GM23248 (cell line): ENCODE results near the gene C2orf49. TPM values are rescaled to one million over a fixed set of nuclear protein-coding genes. Genes with fewer than 3 reads are reported as not detected.

Experiments used
- DNase-seq: peaks from one replicate; pipeline ENCODE4 v3.0.0-alpha.2; 2015
- H2AFZ ChIP-seq: fragments of 200-600 bp; sonication (generic); 2 replicates; pipeline ENCODE4 v1.6.1; 2016; ENCODE audit warnings: antibody characterized with exemption
- H3F3A ChIP-seq: fragments of 200-600 bp; sonication (generic); 2 replicates; pipeline ENCODE4 v1.6.1; 2016; ENCODE audit warnings: mild to moderate bottlenecking, antibody characterized with exemption, mixed run types; ENCODE audit not compliant: insufficient read depth
- H3K27ac ChIP-seq: fragments of 200-600 bp; sonication (generic); 2 replicates; pipeline ENCODE4 v1.5.1; 2016; ENCODE audit warnings: mild to moderate bottlenecking
- H3K27me3 ChIP-seq: fragments of 200-600 bp; sonication (generic); replicated peaks from 2 replicates; pipeline ENCODE4 v1.6.1; 2016; ENCODE audit warnings: mild to moderate bottlenecking; ENCODE audit not compliant: insufficient read depth
- H3K36me3 ChIP-seq: fragments of 200-600 bp; sonication (generic); 2 replicates; pipeline ENCODE4 v1.6.1; 2016; ENCODE audit warnings: low read depth, mild to moderate bottlenecking
- H3K4me1 ChIP-seq: fragments of 200-600 bp; sonication (generic); 2 replicates; pipeline ENCODE4 v1.6.1; 2016; ENCODE audit warnings: mild to moderate bottlenecking; ENCODE audit not compliant: insufficient read depth
- H3K4me2 ChIP-seq: fragments of 200-600 bp; sonication (generic); one replicate; pipeline ENCODE4 v1.6.1; 2016; ENCODE audit warnings: mild to moderate bottlenecking; ENCODE audit not compliant: unreplicated experiment
- H3K4me3 ChIP-seq: fragments of 200-600 bp; sonication (generic); 2 replicates; pipeline ENCODE4 v1.5.1; 2016; ENCODE audit warnings: mild to moderate bottlenecking
- H3K79me2 ChIP-seq: fragments of 200-600 bp; sonication (generic); 2 replicates; pipeline ENCODE4 v1.6.1; 2016; ENCODE audit warnings: mild to moderate bottlenecking; ENCODE audit not compliant: insufficient read depth
- H3K9ac ChIP-seq: fragments of 200-600 bp; sonication (generic); 2 replicates; pipeline ENCODE4 v1.6.1; 2016; ENCODE audit warnings: mild to moderate bottlenecking
- H3K9me2 ChIP-seq: fragments of 200-600 bp; sonication (generic); 2 replicates; pipeline ENCODE4 v1.6.1; 2016; ENCODE audit warnings: mixed run types, mild to moderate bottlenecking, moderate library complexity; ENCODE audit not compliant: insufficient read depth
- H3K9me3 ChIP-seq: fragments of 200-600 bp; sonication (generic); one replicate; pipeline ENCODE4 v1.6.1; 2017; ENCODE audit warnings: low read depth
- H4K20me1 ChIP-seq: fragments of 200-600 bp; sonication (generic); 2 replicates; pipeline ENCODE4 v1.6.0; 2016; ENCODE audit not compliant: insufficient read depth
- EZH2 ChIP-seq: fragments of 200-600 bp; sonication (generic); IDR thresholded peaks from 2 replicates; pipeline ENCODE4 v1.6.1; 2018; ENCODE audit warnings: antibody characterized with exemption, mild to moderate bottlenecking; ENCODE audit not compliant: insufficient read depth, poor library complexity, severe bottlenecking
- EZH2phosphoT487 ChIP-seq: fragments of 200-600 bp; sonication (generic); IDR thresholded peaks from 2 replicates; pipeline ENCODE4 v1.6.1; 2018; ENCODE audit warnings: antibody characterized with exemption, moderate library complexity, mild to moderate bottlenecking, low read depth; ENCODE audit not compliant: insufficient read depth
- WGBS, 2 experiments: methylation state at CpG; one replicate each; pipeline ENCODE4 v1.1.6; 2015 to 2017; ENCODE audit warnings: low lambda C conversion rate in 2 of 2, low coverage in 1 of 2; ENCODE audit errors: missing lambda C conversion rate in 2 of 2; 5-methylcytosine and 5-hydroxymethylcytosine counted together
- in situ Hi-C: fragments of 300-500 bp; cut with MboI; formaldehyde crosslinking; loops from 2 replicates; pipeline ENCODE4 v1.15.0; 2020
- polyA plus RNA-seq: library from polyadenylated mRNA; unstranded; fragments of >200 nt; fragmentation: Nextera tagmentation; extraction: Ambion mirVana; gene quantifications from 2 replicates; pipeline ENCODE4 v1.2.1, GENCODE V29; 2016
- total RNA-seq: library from RNA; depleted of rRNA; stranded (reverse); fragments of >200 nt; shearing (Covaris generic); gene quantifications from 2 replicates; pipeline ENCODE4 v1.2.3, GENCODE V29; 2014

The C2orf49 gene
- total and polyA plus RNA-seq, 2 experiments from 2014 or later, result 9.0 to 13.6 TPM

GRCh38 chr2:105369777-105370690 lies 32.7 kb downstream of the C2orf49 start:
- no peaks in the 10 kb centered on the region for H3K9me2 ChIP-seq
- no peaks in the 10 kb centered on the region for H3K9me3 ChIP-seq
- 56% methylated on average over 30 of the region's 30 CpGs for WGBS, 2 experiments
- H2AFZ ChIP-seq, result no peak overlapping the region
- H4K20me1 ChIP-seq, result no peaks in the 10 kb centered on the region
- H3K36me3 ChIP-seq, result peaks cover 97% of the 10 kb centered on the region
- H3K27me3 ChIP-seq, result no peaks in the 10 kb centered on the region
- H3K27ac ChIP-seq, result peak overlapping the region; percentile 56
- TF ChIP-seq EZH2phosphoT487 (no peak), EZH2 (no peak)
- peak; percentile 91 for DNase-seq
- H3K4me3 ChIP-seq, result no peak overlapping the region
- peaks cover 100% of the 10 kb centered on the region for H3F3A ChIP-seq
- peaks cover 100% of the 10 kb centered on the region for H3K79me2 ChIP-seq
- no peak overlapping the region for H3K9ac ChIP-seq
- peaks cover 33% of the 10 kb centered on the region for H3K4me1 ChIP-seq
- no peak overlapping the region for H3K4me2 ChIP-seq
- in situ Hi-C loops, result loop anchor here (5.0 kb wide), 1 partner anchor 147 kb away; no protein-coding TSS in a partner anchor

GRCh38 chr2:105371156-105371555 lies 33.8 kb downstream of the C2orf49 start:
- H3K36me3 ChIP-seq, result peaks cover 97% of the 10 kb centered on the region
- no peak overlapping the region for H2AFZ ChIP-seq
- TF ChIP-seq EZH2 (no peak), EZH2phosphoT487 (no peak)
- peaks cover 2% of the 10 kb centered on the region; the same call in 1 of the 2 replicates for H4K20me1 ChIP-seq
- H3F3A ChIP-seq, result peaks cover 100% of the 10 kb centered on the region
- peaks cover 36% of the 10 kb centered on the region for H3K4me1 ChIP-seq
- in situ Hi-C loops, result loop anchor here (5.0 kb wide), 1 partner anchor 146 kb away; no protein-coding TSS in a partner anchor
- H3K27me3 ChIP-seq, result no peaks in the 10 kb centered on the region
- H3K4me2 ChIP-seq, result no peak overlapping the region
- H3K4me3 ChIP-seq, result no peak overlapping the region
- H3K79me2 ChIP-seq, result peaks cover 100% of the 10 kb centered on the region
- H3K9me2 ChIP-seq, result no peaks in the 10 kb centered on the region
- H3K9me3 ChIP-seq, result no peaks in the 10 kb centered on the region
- H3K27ac ChIP-seq, result peak overlapping the region; percentile 56
- DNase-seq, result no peak
- WGBS, 2 experiments, result 78 to 80% methylated on average over 10 of the region's 10 CpGs
- H3K9ac ChIP-seq, result 0 out of 2 replicates have a peak overlapping the region, but pooled peaks have one; percentile 21

GRCh38 chr2:105371810-105372209 lies 34.5 kb downstream of the C2orf49 start:
- 37 to 43% methylated on average over 4 of the region's 4 CpGs for WGBS, 2 experiments
- no peak overlapping the region for H2AFZ ChIP-seq
- peak overlapping the region; percentile 56 for H3K27ac ChIP-seq
- no peaks in the 10 kb centered on the region for H3K9me2 ChIP-seq
- no peaks in the 10 kb centered on the region for H3K27me3 ChIP-seq
- no peak for DNase-seq
- H4K20me1 ChIP-seq, result peaks cover 8% of the 10 kb centered on the region; the same call in 1 of the 2 replicates
- H3K4me1 ChIP-seq, result peaks cover 42% of the 10 kb centered on the region
- peaks cover 96% of the 10 kb centered on the region for H3K36me3 ChIP-seq
- TF ChIP-seq EZH2, result no peak
- H3F3A ChIP-seq, result peaks cover 100% of the 10 kb centered on the region
- no peaks in the 10 kb centered on the region for H3K9me3 ChIP-seq
- in situ Hi-C loops, result loop anchor here (5.0 kb wide), 1 partner anchor 145 kb away; no protein-coding TSS in a partner anchor
- peaks cover 100% of the 10 kb centered on the region for H3K79me2 ChIP-seq
- H3K9ac ChIP-seq, result peak overlapping the region; percentile 21; the same call in 1 of the 2 replicates
- H3K4me3 ChIP-seq, result no peak overlapping the region
- H3K4me2 ChIP-seq, result no peak overlapping the region

- Histone ChIP-seq H4K20me1 (peaks cover 8% of the 10 kb centered on the region; the same call in 1 of the 2 replicates), H3K9me3 (no peaks in the 10 kb centered on the region), H3K27me3 (no peaks in the 10 kb centered on the region), H2AFZ (no peak overlapping the region), H3K4me1 (peaks cover 58% of the 10 kb centered on the region), H3K4me2 (no peak overlapping the region), H3K9me2 (no peaks in the 10 kb centered on the region), H3F3A (peaks cover 100% of the 10 kb centered on the region), H3K79me2 (peaks cover 100% of the 10 kb centered on the region), H3K36me3 (peaks cover 94% of the 10 kb centered on the region), H3K9ac (no peak overlapping the region), H3K4me3 (no peak overlapping the region), H3K27ac (peak overlapping the region; percentile 56)
- no peak for TF ChIP-seq EZH2phosphoT487
- TF ChIP-seq EZH2, result no peak
- peak; percentile 46 for DNase-seq
- WGBS, 2 experiments, result 52 to 55% methylated on average over 9 of the region's 9 CpGs
- in situ Hi-C loops, result loop anchor here (5.0 kb wide), 1 partner anchor 144 kb away; no protein-coding TSS in a partner anchor
Observed at GRCh38 chr2:105373344-105373781, 36.0 kb downstream of the C2orf49 start.
